Gastroesophageal sphincter (tissue), 4 donors: ENCODE results near the gene TTC9C. TPM values are rescaled to one million over a fixed set of nuclear protein-coding genes. Genes with fewer than 3 reads are reported as not detected.
"Not testable (repeated sequence)": the region's sequence is repeated elsewhere in the genome, so short reads cannot be mapped to it uniquely, and the experiment has no call there.

Source experiments
- ATAC-seq: fragments of 150-250 bp; one replicate; pipeline ENCODE4 v1.9.1; 2016; ENCODE audit warnings: mild to moderate bottlenecking, moderate library complexity
- H3K27ac ChIP-seq, 4 donors: fragments of 200-600 bp; sonication (generic) in 3 of 4; 1 replicate in 3 of 4; 2 replicates in 1 of 4; pipeline ENCODE4 v1.5.1; 2016 to 2019
- H3K27me3 ChIP-seq: fragments of 200-600 bp; sonication (generic); one replicate; pipeline ENCODE4 v1.5.1; 2019
- H3K36me3 ChIP-seq, 2 donors: fragments of 200-600 bp; sonication (generic); one replicate each; pipeline ENCODE4 v1.5.1; 2019; ENCODE audit warnings: control low read depth in 1 of 2
- H3K4me1 ChIP-seq, 3 donors: fragments of 200-600 bp; sonication (generic); 1 replicate in 2 of 3; 2 replicates in 1 of 3; pipeline ENCODE4 v1.5.1; 2016 to 2019; ENCODE audit warnings: control low read depth in 2 of 3
- H3K4me3 ChIP-seq, 2 donors: fragments of 200-600 bp; sonication (generic); one replicate each; pipeline ENCODE4 v1.5.1; 2019; ENCODE audit warnings: mild to moderate bottlenecking in 1 of 2, moderate library complexity in 1 of 2
- H3K9me3 ChIP-seq, 3 donors: fragments of 200-600 bp; sonication (generic); one replicate each; pipeline ENCODE4 v1.5.1; 2017 to 2019; ENCODE audit warnings: control low read depth in 2 of 3
- CTCF ChIP-seq, 4 experiments: fragments of 200-600 bp in 2 of 4; fragments of 450-650 bp in 2 of 4; sonication (generic) in 1 of 4; IDR thresholded peaks; one replicate each; pipeline ENCODE4 v1.5.1; 2017 to 2019; ENCODE audit warnings: antibody characterized with exemption in 4 of 4, mild to moderate bottlenecking in 2 of 4, moderate library complexity in 2 of 4
- EP300 ChIP-seq: sonication (generic); formaldehyde crosslinking; IDR thresholded peaks from one replicate; pipeline ENCODE4 v1.6.1; 2017; ENCODE audit warnings: antibody characterized with exemption, mild to moderate bottlenecking
- POLR2A ChIP-seq, 2 donors: fragments of 450-650 bp; IDR thresholded peaks; one replicate each; pipeline ENCODE4 v1.6.1; 2017; ENCODE audit warnings: antibody characterized with exemption in 2 of 2, mild to moderate bottlenecking in 2 of 2, moderate library complexity in 1 of 2
- POLR2AphosphoS5 ChIP-seq: sonication (generic); formaldehyde crosslinking; IDR thresholded peaks from one replicate; pipeline ENCODE4 v1.6.1; 2017; ENCODE audit warnings: antibody characterized with exemption
- WGBS, 2 donors: methylation state at CpG; one replicate each; pipeline ENCODE4 v1.1.5; 2018; ENCODE audit warnings: low coverage in 1 of 2; 5-methylcytosine and 5-hydroxymethylcytosine counted together
- total RNA-seq, 4 donors: library from RNA; depleted of rRNA; stranded (reverse); fragments of >200 nt; gene quantifications; one replicate each; pipeline ENCODE4 v1.1.0, GENCODE V29; 2016

The TTC9C gene
- total RNA-seq, 4 donors from 2014 or later: 12.5 to 20.5 (median 19.8) TPM

GRCh38 chr11:62687508-62688396, 40.5 kb upstream of the TTC9C start:
- Histone ChIP-seq H3K4me1 (peaks cover 0 to 31% (median 9%) of the 10 kb centered on the region in 3 donors), H3K4me3 (peak overlapping the region; percentile 2 to 47), H3K9me3 (no peaks in the 10 kb centered on the region), H3K36me3 (peaks cover 0 to 31% of the 10 kb centered on the region in 2 donors), H3K27me3 (peaks cover 18% of the 10 kb centered on the region), H3K27ac (peak overlapping the region in 3 of 4 donors; percentile 61 to 77 (median 71))
- 12 to 64% methylated on average over 3 to 12 of the region's 74 CpGs for WGBS, 2 donors
- no peak for TF ChIP-seq EP300
- no peak for ATAC-seq

- ATAC-seq: no peak
- 17 to 33% methylated on average over 1 of the region's 1 CpG for WGBS, 2 donors
- peaks cover 0 to 38% of the 10 kb centered on the region in 2 donors for H3K36me3 ChIP-seq
- H3K27me3 ChIP-seq: peaks cover 18% of the 10 kb centered on the region
- peaks cover 0 to 31% (median 9%) of the 10 kb centered on the region in 3 donors for H3K4me1 ChIP-seq
- TF ChIP-seq POLR2AphosphoS5 (no peak), EP300 (no peak), POLR2A (IDR thresholded peaks at IDR 0.05) (no peak), CTCF (IDR thresholded peaks at IDR 0.05) (no peak)
- no peaks in the 10 kb centered on the region for H3K9me3 ChIP-seq
- peak overlapping the region; percentile 22 to 47 for H3K4me3 ChIP-seq
- peak overlapping the region in 3 of 4 donors; percentile 61 to 77 (median 71) for H3K27ac ChIP-seq
Measured at GRCh38 chr11:62688491-62688890, 39.8 kb upstream of the TTC9C start.

- 27 to 46% methylated on average over 6 to 9 of the region's 11 CpGs for WGBS, 2 donors
- Histone ChIP-seq H3K27me3 (peaks cover 18% of the 10 kb centered on the region), H3K36me3 (peaks cover 0 to 41% of the 10 kb centered on the region in 2 donors), H3K27ac (peak within 1 kb of the TSS; percentile 8 to 88 (median 74)), H3K4me1 (peaks cover 0 to 36% (median 9%) of the 10 kb centered on the region in 3 donors), H3K9me3 (no peaks in the 10 kb centered on the region), H3K4me3 (peak within 1 kb of the TSS; percentile 22 to 47)
- TF ChIP-seq EP300 (no peak), CTCF (IDR thresholded peaks at IDR 0.05) (no peak), POLR2A (IDR thresholded peaks at IDR 0.05) (peak in 1 of 2 donors; percentile 38), POLR2AphosphoS5 (peak; percentile 77)
- peak; percentile 95 for ATAC-seq
Measured at GRCh38 chr11:62689421-62690183, 38.7 kb upstream of the TTC9C start, which contains the start of gene LRRN4CL. TSS of gene LRRN4CL (minus strand) at chr11:62689530. CDS start at chr11:62688508, 1,022 bp downstream.

- peaks cover 0 to 29% (median 8%) of the 10 kb centered on the region in 3 donors for H3K4me1 ChIP-seq
- H3K36me3 ChIP-seq: peaks cover 0 to 51% of the 10 kb centered on the region in 2 donors
- not testable (repeated sequence) for H3K4me3 ChIP-seq, H3K27ac ChIP-seq, ATAC-seq, H3K27me3 ChIP-seq, H3K9me3 ChIP-seq
- 71 to 76% methylated on average over 1 to 4 of the region's 4 CpGs for WGBS, 2 donors
Measured at GRCh38 chr11:62693624-62694023, 34.7 kb upstream of the TTC9C start.

- no peaks in the 10 kb centered on the region for H3K9me3 ChIP-seq
- peaks cover 0 to 26% (median 8%) of the 10 kb centered on the region in 3 donors for H3K4me1 ChIP-seq
- TF ChIP-seq POLR2A (IDR thresholded peaks at IDR 0.05) (no peak), CTCF (IDR thresholded peaks at IDR 0.05) (peak in 3 of 4 experiments; percentile 70 to 83 (median 72)), POLR2AphosphoS5 (peak; percentile 54), EP300 (no peak)
- H3K36me3 ChIP-seq: peaks cover 0 to 51% of the 10 kb centered on the region in 2 donors
- H3K27ac ChIP-seq: peak overlapping the region in 1 of 4 donors; percentile 24
- no peaks in the 10 kb centered on the region for H3K27me3 ChIP-seq
- no peak overlapping the region for H3K4me3 ChIP-seq
- peak; percentile 81 for ATAC-seq
- 38 to 44% methylated on average over 6 to 11 of the region's 14 CpGs for WGBS, 2 donors
Measured at GRCh38 chr11:62694455-62695167, 33.7 kb upstream of the TTC9C start.
